Measurements from ENCODE around the gene METTL6.

DNA sequence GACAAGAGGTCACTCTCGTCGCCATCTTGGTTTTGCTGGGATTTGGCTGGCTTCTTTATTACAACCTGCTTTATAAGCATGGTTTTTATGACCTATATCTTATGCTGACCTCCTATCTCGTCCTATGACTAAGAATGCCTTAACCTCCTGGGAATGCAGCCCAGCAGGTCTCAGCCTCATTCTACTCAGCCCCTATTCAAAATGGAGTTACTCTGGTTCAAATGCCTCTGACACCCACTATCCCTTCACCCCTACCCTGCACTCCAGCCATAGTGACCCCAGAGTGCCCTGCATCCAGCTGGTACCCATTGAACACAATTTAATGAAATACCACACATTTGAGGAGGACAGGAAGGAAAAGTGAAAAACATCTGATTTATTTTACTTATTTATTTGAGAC lies 23.4 kb downstream of the METTL6 start:
- TF ChIP-seq, protein P1, sequence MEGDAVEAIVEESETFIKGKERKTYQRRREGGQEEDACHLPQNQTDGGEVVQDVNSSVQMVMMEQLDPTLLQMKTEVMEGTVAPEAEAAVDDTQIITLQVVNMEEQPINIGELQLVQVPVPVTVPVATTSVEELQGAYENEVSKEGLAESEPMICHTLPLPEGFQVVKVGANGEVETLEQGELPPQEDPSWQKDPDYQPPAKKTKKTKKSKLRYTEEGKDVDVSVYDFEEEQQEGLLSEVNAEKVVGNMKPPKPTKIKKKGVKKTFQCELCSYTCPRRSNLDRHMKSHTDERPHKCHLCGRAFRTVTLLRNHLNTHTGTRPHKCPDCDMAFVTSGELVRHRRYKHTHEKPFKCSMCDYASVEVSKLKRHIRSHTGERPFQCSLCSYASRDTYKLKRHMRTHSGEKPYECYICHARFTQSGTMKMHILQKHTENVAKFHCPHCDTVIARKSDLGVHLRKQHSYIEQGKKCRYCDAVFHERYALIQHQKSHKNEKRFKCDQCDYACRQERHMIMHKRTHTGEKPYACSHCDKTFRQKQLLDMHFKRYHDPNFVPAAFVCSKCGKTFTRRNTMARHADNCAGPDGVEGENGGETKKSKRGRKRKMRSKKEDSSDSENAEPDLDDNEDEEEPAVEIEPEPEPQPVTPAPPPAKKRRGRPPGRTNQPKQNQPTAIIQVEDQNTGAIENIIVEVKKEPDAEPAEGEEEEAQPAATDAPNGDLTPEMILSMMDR (IDR thresholded peaks at IDR 0.05): no peak
- no peak for TF ChIP-seq POLR2A (IDR thresholded peaks at IDR 0.05)
